AG09319 (cell line): ENCODE measurements around the gene THOC7.

Experiments
- DNase-seq: peaks from one replicate; pipeline ENCODE4 v3.0.0-alpha.2; 2010; ENCODE audit warnings: low read depth; ENCODE audit errors: extremely low read depth
- CTCF ChIP-seq: IDR thresholded peaks from 2 replicates; pipeline ENCODE4 v1.5.1; 2011; ENCODE audit warnings: low read depth, mild to moderate bottlenecking, inconsistent platforms, low read length, moderate library complexity

Gene THOC7

DNA sequence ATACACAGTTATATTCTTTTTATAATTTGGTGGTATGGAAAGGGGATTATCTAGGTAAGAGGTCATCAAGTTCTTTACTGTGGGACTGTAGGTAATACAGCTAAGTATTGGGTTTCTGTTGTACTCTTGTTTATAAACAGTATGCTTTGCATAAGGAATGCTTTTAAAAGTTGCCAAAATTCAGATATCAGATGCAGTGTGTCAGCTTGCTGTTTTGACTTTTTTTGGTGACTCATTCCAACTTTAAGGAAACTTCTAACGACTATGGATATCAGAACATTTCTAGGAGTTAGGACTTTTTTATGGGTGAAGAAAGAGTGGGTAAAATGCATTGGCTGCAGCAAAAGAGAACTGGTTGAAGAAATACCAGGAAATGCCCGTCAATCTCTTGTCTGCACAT is 45.8 kb upstream of the THOC7 start:
- no peak for DNase-seq
- TF ChIP-seq CTCF, result no peak

- no peak for TF ChIP-seq CTCF
- no peak for DNase-seq
These were observed 45.2 kb upstream of the THOC7 start for GRCh38 chr3:63908776-63909175.

GRCh38 chr3:63908081-63908736 is 44.6 kb upstream of the THOC7 start:
- DNase-seq, result no peak
- TF ChIP-seq CTCF, result peak; percentile 43

DNA sequence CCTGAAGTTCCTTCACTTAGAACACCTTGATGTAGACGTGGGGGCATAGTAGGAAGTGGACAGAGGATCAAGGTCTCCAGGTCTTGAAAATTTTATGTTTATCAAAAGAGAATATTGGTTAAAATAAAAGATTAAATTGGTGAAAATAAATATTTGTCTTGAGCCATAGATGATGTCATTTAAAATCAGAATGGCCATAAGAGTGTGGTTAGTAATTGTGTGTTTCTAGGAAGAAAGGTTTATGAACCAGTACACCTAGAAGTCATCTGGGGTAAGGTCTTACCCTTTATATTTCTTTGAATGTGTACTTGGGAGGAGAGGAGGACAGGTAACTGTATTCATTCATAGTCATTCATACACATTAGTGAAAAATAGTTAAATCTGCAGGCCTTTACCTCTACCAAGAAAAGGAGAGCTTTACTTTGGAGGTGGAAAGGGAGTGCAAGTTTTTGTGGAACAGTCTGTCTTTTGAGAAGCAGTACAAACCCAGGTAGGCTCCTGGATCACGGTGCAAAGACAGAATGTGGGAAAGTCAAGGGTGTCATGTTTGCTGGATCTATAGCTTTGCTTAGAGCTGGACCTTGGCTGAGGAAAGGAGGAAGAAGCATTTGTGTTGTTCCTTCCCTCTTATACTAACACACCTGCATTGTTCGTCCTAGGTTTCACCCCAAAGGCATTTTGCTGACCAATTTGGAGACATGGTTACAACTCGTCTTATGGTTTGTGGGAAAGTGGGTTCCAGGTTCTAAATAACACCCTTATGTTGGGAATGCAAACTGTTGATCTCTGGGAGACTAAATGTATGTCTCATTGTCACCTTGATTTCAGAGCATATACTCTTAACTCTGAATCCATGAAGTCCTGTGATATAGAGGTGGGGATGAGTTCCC is 42.4 kb upstream of the THOC7 start:
- no peak for TF ChIP-seq CTCF

GRCh38 chr3:63900459-63900858 is 36.9 kb upstream of the THOC7 start:
- no peak for DNase-seq
- no peak for TF ChIP-seq CTCF

More for the DNA sequence above, 42.4 kb upstream of the THOC7 start:
- no peak for DNase-seq

GRCh38 chr3:63900010-63900409 is 36.4 kb upstream of the THOC7 start:
- TF ChIP-seq CTCF, result no peak
- no peak for DNase-seq
